ENCODE data around the gene LRP1B.

Gene LRP1B

DNA sequence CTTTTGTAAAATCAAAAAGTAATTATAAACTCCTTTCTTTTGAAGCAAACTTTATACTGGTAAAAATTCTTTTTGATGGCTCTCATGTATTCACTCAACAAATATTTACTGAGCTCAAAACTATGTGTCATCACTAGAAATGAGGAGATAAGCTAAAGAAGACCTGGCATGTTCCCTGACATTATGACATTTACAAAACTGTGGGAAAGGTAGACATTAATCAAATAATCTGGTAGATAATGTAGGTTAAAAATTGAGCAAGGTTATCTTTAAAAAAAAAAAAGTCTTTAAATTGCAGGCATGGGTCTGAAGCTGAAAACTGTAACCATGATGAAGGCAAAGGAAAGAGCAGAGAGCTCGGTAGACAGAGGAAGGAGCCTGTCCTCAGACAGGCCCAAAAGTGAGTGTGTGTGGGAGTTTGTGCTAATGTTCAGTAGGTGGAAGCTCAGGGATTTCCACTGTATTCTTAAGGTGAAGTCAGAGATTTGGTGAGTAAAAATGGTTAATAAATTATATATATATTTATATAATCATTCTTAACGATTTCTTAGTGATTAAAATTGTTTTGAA is 612.9 kb downstream of the LRP1B start:
- DNase-seq (ENCODE audit: low read depth in 2 of 2), result no peak

DNA sequence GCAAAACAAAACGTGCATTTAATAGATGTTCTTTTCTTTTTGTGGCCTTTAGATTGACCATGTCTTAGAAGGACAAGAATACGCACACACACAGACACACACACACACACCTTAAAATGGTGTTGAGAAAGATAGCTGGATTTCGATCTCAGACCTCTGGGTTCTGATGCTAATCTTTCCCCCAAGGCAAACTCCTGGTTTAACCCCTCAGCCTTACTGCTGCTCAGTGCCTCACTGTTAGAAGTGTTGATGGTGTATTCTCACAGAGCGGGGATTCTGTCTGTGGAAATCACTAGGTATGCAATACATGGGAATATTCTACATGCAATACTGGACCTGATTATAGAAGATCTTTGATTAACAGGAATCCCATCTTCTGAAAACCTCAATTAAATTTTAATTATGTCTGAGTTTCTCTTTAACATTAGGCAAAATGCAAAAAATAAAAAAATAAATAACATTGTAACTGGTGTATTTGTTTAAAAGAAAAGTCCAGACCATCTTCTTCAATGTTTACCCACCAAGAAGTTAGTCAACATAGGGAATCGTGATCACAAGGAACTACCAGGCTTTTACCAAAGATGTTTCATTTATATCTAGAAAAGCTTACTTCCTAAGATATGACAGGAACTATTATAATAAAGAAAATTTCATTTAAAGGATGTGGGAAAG is 613.5 kb downstream of the LRP1B start:
- no peak for DNase-seq (ENCODE audit: low read depth in 2 of 2)

GRCh38 chr2:141515931-141516330 is 614.9 kb downstream of the LRP1B start:
- no peak for DNase-seq (ENCODE audit: low read depth in 2 of 2)

GRCh38 chr2:141513853-141514252 is 617.0 kb downstream of the LRP1B start:
- DNase-seq (ENCODE audit: low read depth in 2 of 2), result no peak

DNA sequence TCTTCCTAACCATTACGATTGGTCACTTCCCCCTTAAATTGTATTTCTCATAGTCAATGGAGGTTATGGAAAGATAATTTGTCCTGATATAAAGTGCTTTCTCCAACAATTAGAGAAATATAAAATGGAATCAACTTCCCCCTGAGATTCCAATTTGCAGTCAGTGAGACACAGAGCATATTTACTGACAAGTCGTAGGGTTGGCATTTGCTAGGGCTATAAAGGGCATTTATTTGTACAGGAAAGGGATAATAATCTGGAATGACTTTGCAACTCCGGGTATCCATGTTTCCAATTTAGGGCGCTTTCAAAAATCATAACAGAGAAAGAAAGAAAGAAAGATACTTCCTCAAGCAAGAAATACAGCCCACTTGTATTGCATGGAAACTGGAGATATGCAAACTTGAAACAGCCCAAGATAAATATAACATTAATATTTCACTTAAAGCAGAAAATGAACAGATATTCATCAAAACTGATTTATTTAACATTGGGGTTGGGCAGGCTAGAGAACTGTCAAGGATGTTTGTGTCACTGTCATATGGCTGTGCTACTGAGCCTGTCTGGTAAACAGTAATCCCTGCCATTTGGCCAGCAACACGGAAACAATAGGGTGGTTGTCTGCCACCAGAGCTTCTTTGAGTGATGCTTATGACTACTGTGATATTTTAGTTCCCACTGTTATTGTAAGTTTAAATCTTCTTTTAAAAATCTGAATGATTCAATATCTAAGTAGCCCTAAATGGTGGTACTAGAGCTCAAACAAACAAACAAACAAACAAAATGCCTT is 621.8 kb downstream of the LRP1B start:
- no peak for DNase-seq (ENCODE audit: low read depth in 2 of 2)

GRCh38 chr2:141508086-141508752 is 622.6 kb downstream of the LRP1B start:
- no peak for DNase-seq (ENCODE audit: low read depth in 2 of 2)

GRCh38 chr2:141506135-141506534 is 624.7 kb downstream of the LRP1B start:
- no peak for DNase-seq (ENCODE audit: low read depth in 2 of 2)

GRCh38 chr2:141501752-141502151 is 629.1 kb downstream of the LRP1B start:
- no peak for DNase-seq (ENCODE audit: low read depth in 2 of 2)

DNA sequence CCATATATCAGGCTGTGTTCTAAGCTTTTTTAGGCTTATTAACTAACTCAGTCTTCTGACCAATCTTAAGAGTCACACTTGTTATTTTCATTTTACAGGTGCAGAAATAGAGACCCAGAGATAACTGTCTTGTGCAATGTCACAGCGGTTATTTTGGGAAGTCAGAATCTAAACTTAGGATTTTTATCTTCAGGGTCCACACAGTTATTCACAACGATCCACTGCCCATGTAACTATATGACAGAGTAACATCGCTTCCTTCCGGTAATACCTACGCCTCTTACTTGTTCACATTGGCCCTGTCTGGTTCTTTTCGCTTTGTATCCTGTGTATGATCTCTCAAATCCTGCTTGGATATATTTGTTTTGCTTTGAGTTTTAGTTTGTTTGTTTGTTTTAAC is 631.7 kb downstream of the LRP1B start:
- DNase-seq (ENCODE audit: low read depth in 2 of 2), result no peak

DNA sequence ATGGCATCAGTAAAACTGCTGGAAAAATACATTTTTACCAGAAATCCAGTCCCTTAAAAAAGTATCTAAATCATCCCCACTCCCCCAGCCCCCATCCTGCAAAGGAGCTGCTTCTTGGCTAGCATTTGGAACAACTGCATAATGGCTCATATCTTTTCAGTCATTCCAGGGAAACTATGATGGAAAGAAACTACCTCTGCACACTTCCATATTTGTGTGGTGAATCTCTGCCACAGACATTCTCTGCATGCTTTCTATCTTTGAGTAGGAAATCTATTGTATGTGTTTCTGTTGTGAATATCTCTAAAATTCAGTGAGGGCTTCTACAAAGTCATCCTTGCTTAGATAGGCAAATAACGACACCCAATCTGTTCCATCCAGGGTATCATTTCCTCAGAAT is 632.3 kb downstream of the LRP1B start:
- DNase-seq (ENCODE audit: low read depth in 2 of 2), result peak; percentile 16 to 23

DNA sequence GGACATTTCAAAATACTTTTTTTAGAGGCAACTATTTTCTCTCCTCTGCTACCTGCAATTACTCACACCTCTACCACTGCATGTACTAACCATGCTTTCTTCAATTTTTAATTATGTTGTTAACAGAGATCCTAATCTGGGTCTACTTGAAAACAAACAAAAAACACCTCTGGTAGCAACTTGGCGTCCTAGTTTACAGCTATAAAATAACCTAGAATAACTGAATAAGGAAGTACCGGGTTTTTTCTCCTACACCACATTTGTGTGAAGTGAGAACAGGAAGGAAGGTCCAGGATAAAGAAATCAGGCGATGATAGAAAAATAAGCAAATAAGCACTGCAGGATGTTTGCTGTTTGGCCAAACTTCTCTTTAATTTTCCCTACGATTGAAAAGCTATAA is 633.5 kb downstream of the LRP1B start:
- no peak for DNase-seq (ENCODE audit: low read depth in 2 of 2)

- no peak for DNase-seq (ENCODE audit: low read depth in 2 of 2)
These were observed 634.0 kb downstream of the LRP1B start for GRCh38 chr2:141496810-141497209.

DNA sequence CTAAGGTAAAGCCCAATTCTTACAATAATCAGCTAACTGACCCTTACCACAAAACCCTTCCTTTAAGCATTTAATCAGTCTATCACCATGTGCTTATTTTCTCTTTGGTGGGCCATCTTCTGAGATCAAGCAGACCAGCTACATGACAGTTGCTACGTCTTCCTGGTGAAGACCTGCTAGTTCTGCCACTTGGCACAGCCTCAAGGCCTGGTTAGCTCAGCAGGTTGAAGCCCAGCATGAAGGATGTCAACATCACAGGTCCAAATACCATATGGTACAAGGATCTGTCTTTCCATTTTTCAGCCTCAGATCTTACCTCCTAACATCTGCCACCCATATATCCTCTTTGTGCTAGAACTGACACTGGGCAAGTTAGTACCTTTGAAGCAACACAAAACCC is 636.9 kb downstream of the LRP1B start:
- DNase-seq (ENCODE audit: low read depth in 2 of 2), result no peak

GRCh38 chr2:141492816-141493215 is 638.0 kb downstream of the LRP1B start:
- no peak for DNase-seq (ENCODE audit: low read depth in 2 of 2)

DNA sequence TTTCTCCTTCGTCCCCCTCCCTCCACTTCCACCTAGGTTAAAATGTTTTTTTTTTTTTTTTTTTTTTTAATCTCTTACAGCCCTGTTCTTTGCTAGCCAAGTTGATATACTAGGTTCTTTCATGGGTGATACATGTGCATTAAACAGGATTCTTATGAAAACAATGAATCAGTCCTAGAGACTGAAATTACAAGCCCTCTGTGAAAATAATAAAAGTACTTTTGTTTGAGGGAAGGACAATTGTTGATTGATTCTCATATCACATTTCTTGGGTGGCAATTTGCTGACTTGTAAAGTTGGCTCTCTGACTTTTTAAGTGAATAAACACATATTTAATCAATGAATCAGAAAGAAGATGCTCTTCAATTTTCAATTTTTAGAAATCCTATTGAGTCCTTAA is 639.9 kb downstream of the LRP1B start:
- DNase-seq (ENCODE audit: low read depth in 2 of 2), result no peak

DNA sequence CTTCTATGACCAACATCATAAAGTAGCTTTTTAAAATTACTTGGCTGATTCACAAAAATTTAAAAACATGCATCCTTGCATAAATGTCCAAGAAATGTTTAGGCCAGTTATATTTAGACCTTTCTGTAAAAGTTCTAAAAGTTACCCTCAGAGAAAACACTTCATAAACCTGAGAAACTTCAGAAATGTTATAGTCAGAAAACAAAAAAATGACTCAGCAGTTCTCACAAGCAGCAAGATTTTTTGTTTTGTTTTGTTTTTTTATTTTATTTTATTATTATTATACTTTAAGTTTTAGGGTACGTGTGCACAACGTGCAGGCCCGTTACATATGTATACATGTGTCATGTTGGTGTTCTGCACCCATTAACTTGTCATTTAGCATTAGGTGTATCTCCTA is 648.1 kb downstream of the LRP1B start:
- DNase-seq (ENCODE audit: low read depth in 2 of 2), result no peak

GRCh38 chr2:141475801-141476200 is 655.0 kb downstream of the LRP1B start:
- no peak for DNase-seq (ENCODE audit: low read depth in 2 of 2)

- no peak for DNase-seq (ENCODE audit: low read depth in 2 of 2)
These were observed 662.1 kb downstream of the LRP1B start for GRCh38 chr2:141468761-141469160.

DNA sequence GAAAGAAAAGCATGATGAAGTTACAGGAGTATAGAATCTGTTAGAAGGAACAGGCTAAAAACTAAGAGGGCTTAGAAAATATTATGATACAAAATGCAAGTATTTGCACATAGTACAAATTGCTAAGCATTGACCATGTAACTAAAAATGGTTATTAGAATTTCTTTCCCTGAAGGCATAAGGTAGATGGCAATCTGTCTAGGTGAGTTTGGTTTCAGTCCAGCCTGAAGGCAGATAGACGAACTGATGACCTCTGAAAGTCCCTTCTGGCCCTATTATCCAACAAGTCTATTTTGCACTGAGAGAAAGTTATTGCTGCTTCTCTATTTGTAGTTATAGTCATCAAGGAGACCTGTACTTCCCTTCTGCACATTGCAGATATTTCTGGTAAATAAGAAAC is 663.5 kb downstream of the LRP1B start:
- DNase-seq (ENCODE audit: low read depth in 2 of 2), result no peak

DNA sequence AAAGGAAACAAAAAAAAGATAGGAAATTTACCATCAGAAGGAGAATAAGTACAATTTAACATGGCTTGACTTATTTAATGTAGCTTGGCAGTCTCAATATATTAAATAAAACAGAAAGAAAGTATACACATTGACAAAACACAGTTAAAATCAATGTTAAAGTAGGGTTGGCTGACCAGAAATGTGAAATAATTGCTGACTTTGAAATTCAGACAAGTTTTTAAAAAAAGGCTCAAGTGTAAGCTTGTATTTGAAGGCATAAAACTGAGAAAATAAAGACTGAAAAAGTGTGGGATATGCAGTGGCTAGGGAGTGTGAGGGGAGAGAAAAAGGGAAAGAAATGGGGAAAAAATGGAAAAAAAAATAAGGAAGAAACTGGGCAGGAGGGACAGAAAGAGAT is 665.8 kb downstream of the LRP1B start:
- no peak for DNase-seq (ENCODE audit: low read depth in 2 of 2)

DNA sequence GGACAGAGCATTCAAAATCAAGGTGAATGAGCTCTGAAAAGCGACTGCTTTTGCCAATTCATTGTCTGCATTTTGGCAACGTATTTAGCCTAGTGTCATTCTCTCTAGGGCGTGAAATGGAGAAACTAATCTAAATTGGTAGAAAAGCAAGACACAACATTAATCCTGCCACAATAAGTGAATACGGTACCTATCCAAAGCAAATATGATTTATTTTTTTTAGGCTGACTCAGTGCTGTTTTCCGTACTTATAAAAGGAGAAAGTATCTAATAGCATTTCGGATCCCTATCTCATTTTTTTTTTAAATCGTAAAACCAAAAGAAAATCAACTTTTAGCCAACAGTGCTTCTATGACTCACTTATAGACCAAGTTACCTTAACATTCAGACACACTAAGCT is 672.5 kb downstream of the LRP1B start:
- no peak for DNase-seq (ENCODE audit: low read depth in 2 of 2)

- no peak for DNase-seq (ENCODE audit: low read depth in 2 of 2)
These were observed 674.9 kb downstream of the LRP1B start for GRCh38 chr2:141455877-141456276.
